Skeletal muscle tissue (tissue), 4 donors: ENCODE results near the gene RHOT2. TPM values are rescaled to one million over a fixed set of nuclear protein-coding genes. Genes with fewer than 3 reads are reported as not detected.

Experiments used
- H3K27ac ChIP-seq: one replicate; pipeline ENCODE4 v1.7.0; 2013; ENCODE audit warnings: mild to moderate bottlenecking, low read depth, low read length, inconsistent platforms
- H3K27me3 ChIP-seq, 3 donors: one replicate each; pipeline ENCODE4 v1.7.0; 2013; ENCODE audit warnings: low read length in 3 of 3; ENCODE audit not compliant: control insufficient read depth in 3 of 3, insufficient read depth in 3 of 3
- H3K36me3 ChIP-seq, 3 donors: one replicate each; pipeline ENCODE4 v1.7.0; 2013; ENCODE audit warnings: low read length in 3 of 3; ENCODE audit not compliant: control insufficient read depth in 3 of 3, insufficient read depth in 3 of 3
- H3K4me1 ChIP-seq, 3 donors: one replicate each; pipeline ENCODE4 v1.7.0; 2013; ENCODE audit warnings: low read length in 3 of 3, mild to moderate bottlenecking in 3 of 3; ENCODE audit not compliant: control insufficient read depth in 3 of 3, insufficient read depth in 3 of 3
- H3K4me3 ChIP-seq, 3 donors: one replicate each; pipeline ENCODE4 v1.7.0; 2013; ENCODE audit warnings: low read length in 3 of 3
- H3K9ac ChIP-seq, 3 donors: one replicate each; pipeline ENCODE4 v1.7.0; 2013; ENCODE audit warnings: low read length in 3 of 3, mild to moderate bottlenecking in 3 of 3, moderate library complexity in 2 of 3, low read depth in 1 of 3
- H3K9me3 ChIP-seq, 3 donors: one replicate each; pipeline ENCODE4 v1.7.0; 2013; ENCODE audit warnings: low read length in 3 of 3; ENCODE audit not compliant: control insufficient read depth in 3 of 3
- total RNA-seq: library from RNA; depleted of rRNA; stranded (reverse); fragments of >200 nt; gene quantifications from one replicate; pipeline ENCODE4 v1.2.3, GENCODE V29; 2014
- donor health status: Osteomylitis.

Gene RHOT2
- total RNA-seq, 1 donor from 2014 or later = 14.1 TPM

- H3K4me1 ChIP-seq = peaks cover 11 to 29% (median 24%) of the 10 kb centered on the region in 3 donors
Measured at GRCh38 chr16:626787-627453, 41.0 kb upstream of the RHOT2 start.

GRCh38 chr16:627454-628239 lies 40.3 kb upstream of the RHOT2 start:
- Histone ChIP-seq H3K4me1 (peaks cover 11 to 29% (median 26%) of the 10 kb centered on the region in 3 donors), H3K4me3 (no peak overlapping the region), H3K9me3 (no peaks in the 10 kb centered on the region), H3K27ac (no peak overlapping the region), H3K27me3 (no peaks in the 10 kb centered on the region), H3K9ac (no peak overlapping the region), H3K36me3 (peaks cover 10 to 20% (median 12%) of the 10 kb centered on the region in 3 donors)

More at GRCh38 chr16:626787-627453, 41.0 kb upstream of the RHOT2 start:
- Histone ChIP-seq H3K4me3 (no peak overlapping the region), H3K9me3 (no peaks in the 10 kb centered on the region), H3K27ac (no peak overlapping the region), H3K27me3 (no peaks in the 10 kb centered on the region), H3K36me3 (peaks cover 10 to 20% (median 12%) of the 10 kb centered on the region in 3 donors), H3K9ac (no peak overlapping the region)

GRCh38 chr16:628321-629061 lies 39.4 kb upstream of the RHOT2 start:
- Histone ChIP-seq H3K9me3 (no peaks in the 10 kb centered on the region), H3K4me3 (no peak overlapping the region), H3K27ac (no peak overlapping the region), H3K9ac (no peak overlapping the region), H3K4me1 (peaks cover 11 to 29% (median 26%) of the 10 kb centered on the region in 3 donors), H3K36me3 (peaks cover 10 to 20% (median 14%) of the 10 kb centered on the region in 3 donors), H3K27me3 (no peaks in the 10 kb centered on the region)

- peaks cover 13 to 26% (median 19%) of the 10 kb centered on the region in 3 donors for H3K36me3 ChIP-seq
- peak overlapping the region in 1 of 3 donors; percentile 40 for H3K9ac ChIP-seq
- H3K4me3 ChIP-seq = no peak overlapping the region
- H3K9me3 ChIP-seq = no peaks in the 10 kb centered on the region
- H3K27ac ChIP-seq = no peak overlapping the region
- peaks cover 11 to 29% (median 26%) of the 10 kb centered on the region in 3 donors for H3K4me1 ChIP-seq
- H3K27me3 ChIP-seq = no peaks in the 10 kb centered on the region
Measured at GRCh38 chr16:629185-629832, 38.6 kb upstream of the RHOT2 start.

- Histone ChIP-seq H3K36me3 (peaks cover 14 to 28% (median 19%) of the 10 kb centered on the region in 3 donors), H3K4me3 (no peak overlapping the region), H3K27me3 (no peaks in the 10 kb centered on the region), H3K9me3 (no peaks in the 10 kb centered on the region), H3K27ac (no peak overlapping the region), H3K4me1 (peaks cover 14 to 31% (median 27%) of the 10 kb centered on the region in 3 donors), H3K9ac (peak overlapping the region in 1 of 3 donors; percentile 33)
Measured at GRCh38 chr16:629833-630248, 38.1 kb upstream of the RHOT2 start.

GRCh38 chr16:630249-630814 lies 37.6 kb upstream of the RHOT2 start:
- H3K4me1 ChIP-seq = peaks cover 18 to 36% (median 31%) of the 10 kb centered on the region in 3 donors
- H3K27me3 ChIP-seq = no peaks in the 10 kb centered on the region
- H3K36me3 ChIP-seq = peaks cover 14 to 26% (median 17%) of the 10 kb centered on the region in 3 donors
- no peaks in the 10 kb centered on the region for H3K9me3 ChIP-seq
- H3K9ac ChIP-seq = peak overlapping the region in 1 of 3 donors; percentile 33
- no peak overlapping the region for H3K27ac ChIP-seq
- H3K4me3 ChIP-seq = no peak overlapping the region

GRCh38 chr16:630815-631405 lies 37.0 kb upstream of the RHOT2 start, which contains the start of gene WFIKKN1:
WFIKKN1 (plus strand) TSS chr16:630985; CDS start chr16:631254, 269 bp downstream.
- Histone ChIP-seq H3K36me3 (peaks cover 13 to 21% (median 14%) of the 10 kb centered on the region in 3 donors), H3K4me3 (no peak within 1 kb of the TSS), H3K27ac (no peak within 1 kb of the TSS), H3K9me3 (no peaks in the 10 kb centered on the region), H3K4me1 (peaks cover 21 to 39% (median 35%) of the 10 kb centered on the region in 3 donors), H3K27me3 (no peaks in the 10 kb centered on the region), H3K9ac (peak within 1 kb of the TSS in 1 of 3 donors; percentile 33)

- Histone ChIP-seq H3K27me3 (no peaks in the 10 kb centered on the region), H3K4me1 (peaks cover 21 to 38% (median 36%) of the 10 kb centered on the region in 3 donors)
Measured at GRCh38 chr16:631808-632358, 36.0 kb upstream of the RHOT2 start.

More at GRCh38 chr16:631808-632358, 36.0 kb upstream of the RHOT2 start:
- H3K27ac ChIP-seq = no peak overlapping the region
- no peak overlapping the region for H3K9ac ChIP-seq
- H3K36me3 ChIP-seq = peaks cover 10 to 17% (median 11%) of the 10 kb centered on the region in 3 donors
- no peak overlapping the region for H3K4me3 ChIP-seq
- no peaks in the 10 kb centered on the region for H3K9me3 ChIP-seq
